Middle frontal gyrus (tissue), 1 donor: ENCODE measurements around the gene ATF4.

Experiments
- DNase-seq: peaks from one replicate; pipeline ENCODE4 v3.0.0-alpha.2; 2015; ENCODE audit warnings: low spot score; ENCODE audit errors: extremely low spot score

Gene ATF4

DNA sequence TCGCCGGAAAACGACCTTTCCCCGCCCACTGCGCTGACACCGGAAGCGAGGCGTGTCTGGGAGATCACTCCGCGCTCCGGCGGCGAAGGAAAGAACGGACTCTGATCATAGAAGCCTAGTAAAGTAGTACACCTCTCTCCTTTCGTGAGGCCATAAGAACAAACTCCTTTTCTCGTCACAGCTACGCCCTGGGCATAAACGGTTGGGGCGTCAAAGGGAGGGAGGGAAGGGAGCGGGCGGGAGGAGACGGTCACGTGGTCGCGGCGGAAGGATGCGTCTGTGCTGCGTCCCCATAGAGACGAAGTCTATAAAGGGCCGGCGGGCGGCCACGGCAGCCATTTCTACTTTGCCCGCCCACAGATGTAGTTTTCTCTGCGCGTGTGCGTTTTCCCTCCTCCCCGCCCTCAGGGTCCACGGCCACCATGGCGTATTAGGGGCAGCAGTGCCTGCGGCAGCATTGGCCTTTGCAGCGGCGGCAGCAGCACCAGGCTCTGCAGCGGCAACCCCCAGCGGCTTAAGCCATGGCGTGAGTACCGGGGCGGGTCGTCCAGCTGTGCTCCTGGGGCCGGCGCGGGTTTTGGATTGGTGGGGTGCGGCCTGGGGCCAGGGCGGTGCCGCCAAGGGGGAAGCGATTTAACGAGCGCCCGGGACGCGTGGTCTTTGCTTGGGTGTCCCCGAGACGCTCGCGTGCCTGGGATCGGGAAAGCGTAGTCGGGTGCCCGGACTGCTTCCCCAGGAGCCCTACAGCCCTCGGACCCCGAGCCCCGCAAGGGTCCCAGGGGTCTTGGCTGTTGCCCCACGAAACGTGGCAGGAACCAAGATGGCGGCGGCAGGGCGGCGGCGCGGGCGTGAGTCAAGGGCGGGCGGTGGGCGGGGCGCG lies at the start of gene ATF4:
Gene ATF4 (plus strand): TSS at position 337 of the 880 bp plus-strand sequence. CDS start 884 bp downstream, outside the sequence.
- peak; percentile 65 for DNase-seq

GRCh38 chr22:39471381-39472141 lies 48.8 kb upstream of the ATF4 start:
- no peak for DNase-seq

GRCh38 chr22:39472570-39473556 lies 47.5 kb upstream of the ATF4 start:
- no peak for DNase-seq

DNA sequence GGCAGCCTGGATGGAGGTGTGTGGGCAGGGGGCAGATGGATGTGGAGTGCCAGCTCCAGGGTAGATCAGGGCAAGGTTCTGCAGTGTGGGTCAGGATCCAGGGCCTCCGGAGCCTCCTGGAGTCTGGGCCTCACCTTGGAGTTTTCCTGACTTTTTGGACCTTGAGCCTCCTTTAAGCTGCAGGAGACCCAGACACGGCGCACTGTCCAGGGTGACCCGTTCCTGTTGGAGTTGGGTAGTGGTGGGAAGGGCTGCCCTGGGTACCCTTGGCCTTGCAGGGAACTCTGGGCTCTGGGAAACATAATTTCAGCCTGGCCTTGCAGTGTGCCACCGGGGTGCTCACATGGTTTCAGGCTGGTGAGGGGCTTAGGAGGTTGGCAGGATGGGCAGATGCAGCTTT lies 46.5 kb upstream of the ATF4 start:
- DNase-seq: no peak

- no peak for DNase-seq
Measured at GRCh38 chr22:39474351-39475111, 45.8 kb upstream of the ATF4 start.

DNA sequence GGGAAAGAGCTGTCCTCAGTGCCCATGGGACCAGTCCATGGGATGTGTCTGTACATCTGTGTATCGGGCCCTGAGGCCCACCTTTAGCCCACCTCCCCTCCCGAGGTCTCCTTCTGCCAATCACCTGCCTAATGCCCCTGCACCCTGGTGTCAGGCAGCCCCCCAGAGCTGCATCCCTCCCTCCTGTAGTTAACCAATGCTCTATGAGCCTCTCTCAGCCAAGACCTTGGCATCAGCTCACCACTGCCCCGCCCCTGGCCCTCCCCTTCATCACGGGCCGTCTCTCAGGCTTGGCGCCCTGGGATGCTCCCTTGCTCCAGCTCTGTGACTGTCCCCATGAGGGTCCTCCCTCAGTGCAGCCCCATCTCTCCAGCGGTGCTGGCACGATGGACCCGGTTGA lies 45.0 kb upstream of the ATF4 start:
- DNase-seq: no peak

DNA sequence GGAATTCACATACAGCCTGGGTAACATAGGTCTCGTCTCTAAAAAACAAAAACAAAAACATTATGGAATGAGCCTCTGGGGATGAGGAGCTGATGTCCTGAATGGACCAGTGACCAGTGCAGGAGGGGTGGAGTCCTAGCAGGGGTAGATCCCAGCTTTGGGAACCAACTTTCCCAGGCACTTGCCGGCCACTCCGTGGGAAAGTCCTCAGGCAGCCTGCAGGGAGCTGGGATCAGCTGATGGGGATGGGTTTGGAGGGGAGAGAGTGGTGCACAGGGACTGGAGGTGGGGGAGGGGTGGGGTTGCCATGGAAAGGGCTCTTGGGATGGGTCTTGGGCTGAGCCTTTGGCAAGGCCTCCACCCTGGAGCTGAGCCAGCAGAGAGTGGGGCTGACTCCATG lies 44.5 kb upstream of the ATF4 start:
- DNase-seq: no peak

DNA sequence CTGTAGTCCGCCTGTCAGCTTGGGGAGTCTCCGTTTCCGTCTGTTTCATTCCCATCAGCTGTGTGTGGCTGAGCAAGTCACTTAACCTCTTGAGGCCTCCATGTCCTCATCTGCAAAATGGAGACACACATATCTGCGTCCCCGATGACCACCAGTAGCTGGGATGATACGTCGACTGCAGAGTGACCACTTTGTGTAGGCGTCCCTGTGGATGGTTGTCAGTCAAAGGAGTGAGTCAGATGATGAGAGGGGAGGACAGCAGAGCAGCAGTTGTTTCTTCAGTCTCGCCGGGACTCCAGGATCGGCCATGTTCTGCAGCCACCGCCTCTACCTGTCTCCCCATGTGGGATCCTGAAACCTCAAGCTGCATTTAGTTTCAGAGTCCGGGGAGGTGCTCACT lies 43.7 kb upstream of the ATF4 start:
- DNase-seq: no peak

GRCh38 chr22:39477542-39477941 lies 42.8 kb upstream of the ATF4 start:
- DNase-seq: no peak

GRCh38 chr22:39478441-39478850 lies 41.9 kb upstream of the ATF4 start:
- no peak for DNase-seq

GRCh38 chr22:39479254-39479653 lies 41.1 kb upstream of the ATF4 start:
- no peak for DNase-seq

DNA sequence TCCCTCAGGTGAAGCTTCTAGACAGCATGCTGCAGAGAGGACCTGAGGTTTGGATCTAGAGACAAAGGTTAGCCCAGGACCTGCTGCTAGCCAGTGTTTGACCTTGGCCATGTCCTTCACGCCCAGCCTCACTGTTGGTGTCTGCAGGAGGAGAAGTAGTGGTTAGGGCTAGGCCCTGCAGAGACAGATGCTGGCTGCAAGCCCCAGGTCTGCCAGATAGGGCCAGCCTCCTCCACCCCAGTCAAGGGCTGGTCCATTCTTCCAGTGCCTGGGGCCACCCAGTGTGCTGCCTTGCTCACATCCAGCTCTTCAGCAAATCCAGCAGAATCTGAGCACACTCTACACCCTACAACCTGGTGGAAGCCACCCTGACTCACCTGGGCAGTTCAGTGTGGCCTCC lies 39.8 kb upstream of the ATF4 start:
- DNase-seq: no peak

DNA sequence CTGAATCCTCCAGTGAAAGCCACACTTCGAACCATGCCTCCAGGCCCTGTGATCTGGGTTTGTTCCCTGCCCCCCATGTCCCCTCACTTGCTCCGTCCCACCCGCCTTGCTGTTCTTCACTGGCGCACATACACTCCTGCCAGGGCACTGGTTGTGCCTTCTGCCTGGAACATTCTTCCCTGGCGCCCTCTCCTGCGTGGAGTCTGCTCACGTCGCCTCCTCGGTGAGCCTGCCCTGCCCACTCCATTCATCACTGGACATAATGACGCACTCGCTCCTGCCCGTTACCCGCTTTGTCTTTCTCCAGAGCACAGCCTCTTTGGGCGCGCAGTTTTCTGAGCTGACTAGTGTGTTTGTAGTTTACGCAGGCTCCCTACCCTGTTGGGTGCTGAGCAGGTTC lies 39.3 kb upstream of the ATF4 start:
- no peak for DNase-seq

DNA sequence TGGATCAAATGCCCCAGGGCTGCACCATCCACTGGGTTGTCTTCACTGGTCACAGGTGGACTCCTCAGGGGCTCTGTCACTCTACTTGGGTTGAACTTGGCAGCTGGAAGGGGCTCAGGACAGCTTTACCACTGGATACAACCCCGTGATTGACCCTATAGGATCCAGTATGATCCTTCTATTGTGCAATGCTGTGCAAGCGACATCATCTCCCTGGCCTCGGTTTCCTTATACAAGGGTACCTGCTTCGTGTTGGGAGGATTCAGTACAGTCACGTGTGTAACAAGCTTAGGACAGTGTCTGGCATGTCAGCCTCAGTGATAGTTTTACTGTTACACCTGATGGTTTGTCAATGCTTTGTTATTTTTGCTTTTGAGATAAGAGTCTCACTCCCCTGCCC lies 38.8 kb upstream of the ATF4 start:
- no peak for DNase-seq

DNA sequence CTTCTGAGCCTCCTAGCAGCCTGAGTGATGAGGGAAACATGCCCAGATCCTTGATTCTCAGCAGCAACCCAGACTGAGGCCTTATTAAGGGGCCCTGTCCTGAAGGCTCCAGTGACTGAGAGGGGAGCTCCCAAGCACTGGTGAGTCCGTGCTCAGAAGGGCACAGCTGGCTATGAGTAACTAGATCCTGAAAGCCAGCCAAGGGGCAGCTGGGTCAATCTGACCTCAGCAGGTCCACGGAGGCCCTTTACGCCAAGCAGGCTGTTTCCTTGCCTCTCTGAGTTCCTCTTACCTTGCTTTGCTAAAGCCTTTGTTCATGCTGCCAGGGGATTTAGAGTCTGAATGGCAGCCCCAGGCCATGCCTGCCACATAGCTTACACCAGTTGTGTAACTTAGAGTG lies 37.6 kb upstream of the ATF4 start:
- DNase-seq: no peak

DNA sequence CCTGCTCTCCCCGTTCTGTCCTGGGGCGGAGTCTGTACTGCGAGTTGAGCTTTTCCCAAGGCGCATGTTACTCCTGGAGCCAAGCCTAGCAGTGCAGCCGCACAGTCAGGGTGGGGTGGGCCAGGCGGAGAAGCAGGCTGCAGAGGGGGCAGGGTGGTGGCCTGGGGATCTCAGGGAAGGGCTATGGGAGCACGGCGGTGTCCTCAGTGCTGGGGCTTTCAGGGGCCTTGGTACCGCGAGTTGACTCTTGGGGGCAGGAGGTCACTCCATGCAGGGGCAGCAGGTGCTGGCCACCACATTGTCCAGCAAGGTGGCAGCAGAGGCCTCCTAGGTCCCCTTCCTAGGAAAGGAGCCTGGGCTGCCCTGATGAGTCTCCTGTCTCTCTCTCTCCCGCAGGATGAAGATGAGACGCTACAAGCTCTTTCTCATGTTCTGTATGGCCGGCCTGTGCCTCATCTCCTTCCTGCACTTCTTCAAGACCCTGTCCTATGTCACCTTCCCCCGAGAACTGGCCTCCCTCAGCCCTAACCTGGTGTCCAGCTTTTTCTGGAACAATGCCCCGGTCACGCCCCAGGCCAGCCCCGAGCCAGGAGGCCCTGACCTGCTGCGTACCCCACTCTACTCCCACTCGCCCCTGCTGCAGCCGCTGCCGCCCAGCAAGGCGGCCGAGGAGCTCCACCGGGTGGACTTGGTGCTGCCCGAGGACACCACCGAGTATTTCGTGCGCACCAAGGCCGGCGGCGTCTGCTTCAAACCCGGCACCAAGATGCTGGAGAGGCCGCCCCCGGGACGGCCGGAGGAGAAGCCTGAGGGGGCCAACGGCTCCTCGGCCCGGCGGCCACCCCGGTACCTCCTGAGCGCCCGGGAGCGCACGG lies 33.2 kb upstream of the ATF4 start:
- DNase-seq: no peak

- no peak for DNase-seq
Measured at GRCh38 chr22:39487826-39488520, 32.4 kb upstream of the ATF4 start.

- DNase-seq: no peak
Measured at GRCh38 chr22:39488563-39489083, 31.7 kb upstream of the ATF4 start.
